ENCODE data around the gene MIF4GD. TPM values are rescaled to one million over a fixed set of nuclear protein-coding genes. Genes with fewer than 3 reads are reported as not detected.

Gene MIF4GD
- total and polyA plus RNA-seq, 2 of the 4 experiments (the other 2 are of a cell fraction) = 4.1 to 6.9 TPM

GRCh38 chr17:75271233-75271954 is 363 bp upstream of the MIF4GD start:
- ATAC-seq (ENCODE audit: low read depth) = peak; percentile 90
- no peak for DNase-seq
- 0 out of 2 replicates have a peak, but pooled peaks cover 8% of the 10 kb centered on the region for H3K9me1 ChIP-seq (ENCODE audit: insufficient read depth, low read length)
- TF ChIP-seq, protein P1, sequence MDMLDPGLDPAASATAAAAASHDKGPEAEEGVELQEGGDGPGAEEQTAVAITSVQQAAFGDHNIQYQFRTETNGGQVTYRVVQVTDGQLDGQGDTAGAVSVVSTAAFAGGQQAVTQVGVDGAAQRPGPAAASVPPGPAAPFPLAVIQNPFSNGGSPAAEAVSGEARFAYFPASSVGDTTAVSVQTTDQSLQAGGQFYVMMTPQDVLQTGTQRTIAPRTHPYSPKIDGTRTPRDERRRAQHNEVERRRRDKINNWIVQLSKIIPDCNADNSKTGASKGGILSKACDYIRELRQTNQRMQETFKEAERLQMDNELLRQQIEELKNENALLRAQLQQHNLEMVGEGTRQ (IDR thresholded peaks at IDR 0.05; ENCODE audit: low read depth, low read length) = no peak
- TF ChIP-seq, protein P2, sequence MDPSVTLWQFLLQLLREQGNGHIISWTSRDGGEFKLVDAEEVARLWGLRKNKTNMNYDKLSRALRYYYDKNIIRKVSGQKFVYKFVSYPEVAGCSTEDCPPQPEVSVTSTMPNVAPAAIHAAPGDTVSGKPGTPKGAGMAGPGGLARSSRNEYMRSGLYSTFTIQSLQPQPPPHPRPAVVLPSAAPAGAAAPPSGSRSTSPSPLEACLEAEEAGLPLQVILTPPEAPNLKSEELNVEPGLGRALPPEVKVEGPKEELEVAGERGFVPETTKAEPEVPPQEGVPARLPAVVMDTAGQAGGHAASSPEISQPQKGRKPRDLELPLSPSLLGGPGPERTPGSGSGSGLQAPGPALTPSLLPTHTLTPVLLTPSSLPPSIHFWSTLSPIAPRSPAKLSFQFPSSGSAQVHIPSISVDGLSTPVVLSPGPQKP (IDR thresholded peaks at IDR 0.05; ENCODE audit: borderline replicate concordance, low read depth, low read length) = no peak
- TF ChIP-seq RFX5 (IDR thresholded peaks at IDR 0.05; ENCODE audit: low read depth, low read length) = no peak
- TF ChIP-seq CHD1 (IDR thresholded peaks at IDR 0.05; ENCODE audit: low read depth, low read length) = no peak
- TF ChIP-seq SMC3 (IDR thresholded peaks at IDR 0.05; ENCODE audit: low read depth, low read length) = peak; percentile 37
- TF ChIP-seq RCOR1 (IDR thresholded peaks at IDR 0.05; ENCODE audit: insufficient replicate concordance, low read length) = no peak
- no peak for TF ChIP-seq CEBPB (IDR thresholded peaks at IDR 0.05; ENCODE audit: low read depth, low read length)
- no peak for TF ChIP-seq FOS (IDR thresholded peaks at IDR 0.05; ENCODE audit: low read depth, low read length)
- no peak for TF ChIP-seq BHLHE40 (IDR thresholded peaks at IDR 0.05; ENCODE audit: low read depth, low read length)
- peak; percentile 28; the same call in 1 of the 2 replicates for TF ChIP-seq RAD21 (IDR thresholded peaks at IDR 0.05; ENCODE audit: low read length)
- TF ChIP-seq MXI1 (IDR thresholded peaks at IDR 0.05; ENCODE audit: borderline replicate concordance, low read depth, low read length) = peak; percentile 68
- TF ChIP-seq POLR2A (IDR thresholded peaks at IDR 0.05; ENCODE audit: low read depth, low read length) = no peak
- no peak for TF ChIP-seq MAFK (IDR thresholded peaks at IDR 0.05; ENCODE audit: low read depth, low read length)
- peak; percentile 60; the same call in 1 of the 2 replicates for TF ChIP-seq MAZ (IDR thresholded peaks at IDR 0.05; ENCODE audit: borderline replicate concordance, low read depth, low read length)

More at GRCh38 chr17:75271233-75271954, 363 bp upstream of the MIF4GD start:
- H3K18ac ChIP-seq (ENCODE audit: low read depth, low read length) = no peak overlapping the region
- ChIA-PET POLR2A (ENCODE audit: unreplicated experiment) (interaction anchor here (1.0 kb wide), 1 partner anchor 9 kb away, joined by 4 read pairs; the partner anchor contains the start of genes GGA3 and MRPS7), CTCF (interaction anchor here (0.6 to 3.2 kb wide), 14 partner anchors 10 to 139 kb away, joined by 3 to 18 read pairs (median 4); partner anchors contain the start of genes GGA3, MRPS7 and SLC25A19)
- 0% methylated on average over 5 of the region's 74 CpGs; no CpG with 5 or more reads in 1 of the 2 experiments for WGBS, 2 experiments (ENCODE audit: extremely low coverage in 2 of 2, insufficient read length in 1 of 2)
- peak overlapping the region; percentile 9; the same call in 1 of the 2 replicates for H2AK5ac ChIP-seq (ENCODE audit: low read depth, low read length)
- no peak overlapping the region for H2BK20ac ChIP-seq (ENCODE audit: low read depth, low read length)
- H2BK5ac ChIP-seq (ENCODE audit: low read depth, low read length, poor library complexity, severe bottlenecking) = no peak overlapping the region
- no peak overlapping the region for H3K4ac ChIP-seq (ENCODE audit: low read depth, low read length)
- 0 out of 2 replicates have a peak overlapping the region, but pooled peaks have one; percentile 7 for H3K14ac ChIP-seq (replicated peaks; ENCODE audit: low read depth, low read length)
- in situ Hi-C loops (cut with MboI; ENCODE audit: low sequenced_read_pairs) = no loop called here
- no peak overlapping the region for H2BK15ac ChIP-seq (ENCODE audit: low read depth, low read length)
- peaks cover 14% of the 10 kb centered on the region for H3K4me1 ChIP-seq (ENCODE audit: control insufficient read depth, insufficient read depth, low read length)
- H3K23ac ChIP-seq (ENCODE audit: low read depth, low read length) = peak overlapping the region; percentile 17
- peaks cover 4 to 11% of the 10 kb centered on the region in 2 experiments; a peak in 3 of 4 replicates for H3K79me1 ChIP-seq (ENCODE audit: low read depth in 1 of 2, low read length in 2 of 2)
- peak overlapping the region; percentile 54; the same call in 1 of the 2 replicates for H3K27ac ChIP-seq (ENCODE audit: insufficient read depth, low read length)
- peak overlapping the region; percentile 93 for H2AK9ac ChIP-seq (replicated peaks; ENCODE audit: low read depth, low read length, poor library complexity)
- peak overlapping the region; percentile 48; the same call in 1 of the 2 replicates for H4K5ac ChIP-seq (ENCODE audit: low read depth, low read length)
- peaks cover 7% of the 10 kb centered on the region for H3K36me3 ChIP-seq (ENCODE audit: control insufficient read depth, insufficient read depth, low read length)
- H2AFZ ChIP-seq (replicated peaks; ENCODE audit: low read length, poor library complexity) = peak overlapping the region; percentile 97
- BruUV-seq (replicated peaks) = no TSS peak
- dilution Hi-C loops (cut with HindIII; ENCODE audit: low sequenced_read_pairs, unreplicated experiment) = no loop called here
- H3K27me3 ChIP-seq (ENCODE audit: control insufficient read depth, insufficient read depth, low read length) = no peaks in the 10 kb centered on the region
- intact Hi-C loops (cut with micrococcal nuclease) = loop anchor here (2.0 to 10.0 kb wide), 2 partner anchors 133 to 243 kb away; partner anchors contain the start of genes CASKIN2, GRB2 and TSEN54
- H3K56ac ChIP-seq (ENCODE audit: extremely low read depth, insufficient read depth, low read length) = no peak overlapping the region
- H4K8ac ChIP-seq (ENCODE audit: low read depth in 2 of 2, low read length in 2 of 2) = peak overlapping the region; percentile 76 to 87; a peak in 3 of 4 replicates
- peak overlapping the region; percentile 49; the same call in 1 of the 2 replicates for H4K91ac ChIP-seq (ENCODE audit: insufficient read depth, low read depth, low read length)
- H4K20me1 ChIP-seq (ENCODE audit: insufficient read depth, low read length) = no peaks in the 10 kb centered on the region; the same call in none of the 2 replicates
- peak overlapping the region; percentile 98 for H3K4me2 ChIP-seq (ENCODE audit: low read depth, low read length)
- H2BK120ac ChIP-seq (ENCODE audit: low read depth, low read length) = no peak overlapping the region
- peak overlapping the region; percentile 81 for H3K4me3 ChIP-seq (ENCODE audit: insufficient read depth, low read depth, low read length)
- H3K9me3 ChIP-seq (ENCODE audit: control insufficient read depth, insufficient read depth, low read length) = no peaks in the 10 kb centered on the region
- peak overlapping the region; percentile 48 for H3K9ac ChIP-seq (ENCODE audit: low read depth, low read length)

Measured in IMR-90 (cell line).